Liver (tissue), 3 donors: Measurements from ENCODE around the gene RAB31.

Experiments
- FOXA2 ChIP-seq: IDR thresholded peaks from 2 replicates; pipeline ENCODE4 v1.6.1; 2016; ENCODE audit warnings: antibody characterized with exemption
- GABPA ChIP-seq, 2 donors: IDR thresholded peaks in 1 of 2; conservative IDR thresholded peaks in 1 of 2; 2 replicates each; pipeline ENCODE4 v1.6.1; 2016; ENCODE audit warnings: antibody characterized with exemption in 2 of 2, mild to moderate bottlenecking in 1 of 2, moderate library complexity in 1 of 2
- HNF4A ChIP-seq, 2 donors: conservative IDR thresholded peaks; 2 replicates each; pipeline ENCODE4 v1.6.1; 2016; ENCODE audit warnings: antibody characterized with exemption in 2 of 2, mild to moderate bottlenecking in 2 of 2
- HNF4G ChIP-seq: IDR thresholded peaks from 2 replicates; pipeline ENCODE4 v1.6.1; 2016; ENCODE audit warnings: antibody characterized with exemption
- JUND ChIP-seq, 2 donors: IDR thresholded peaks; 2 replicates each; pipeline ENCODE4 v1.6.1; 2016; ENCODE audit warnings: antibody characterized with exemption in 2 of 2
- NR2F2 ChIP-seq: IDR thresholded peaks from 2 replicates; pipeline ENCODE4 v1.6.1; 2016; ENCODE audit warnings: antibody characterized with exemption
- RAD21 ChIP-seq, 2 donors: IDR thresholded peaks; 2 replicates each; pipeline ENCODE4 v1.6.1; 2016; ENCODE audit warnings: antibody characterized with exemption in 2 of 2, mild to moderate bottlenecking in 2 of 2
- TAF1 ChIP-seq: conservative IDR thresholded peaks from 2 replicates; pipeline ENCODE4 v1.6.1; 2016; ENCODE audit warnings: antibody characterized with exemption, mild to moderate bottlenecking
- YY1 ChIP-seq: IDR thresholded peaks from 2 replicates; pipeline ENCODE4 v1.6.1; 2016; ENCODE audit warnings: antibody characterized with exemption, mild to moderate bottlenecking
- TF ChIP-seq, protein P1 (sequence below): fragments of 150-350 bp; IDR thresholded peaks from 2 replicates; pipeline ENCODE4 v1.5.1; 2017; ENCODE audit warnings: improper control_type of control experiment, low read depth, low read length; ENCODE audit not compliant: missing input control
- TF ChIP-seq, protein P2 (sequence below): IDR thresholded peaks from 2 replicates; pipeline ENCODE4 v1.6.1; 2016; ENCODE audit warnings: antibody characterized with exemption, mild to moderate bottlenecking
- TF ChIP-seq, protein P3 (sequence below): IDR thresholded peaks from 2 replicates; pipeline ENCODE4 v1.6.1; 2016; ENCODE audit warnings: antibody characterized with exemption
- TF ChIP-seq, protein P4 (sequence below): IDR thresholded peaks from 2 replicates; pipeline ENCODE4 v1.6.1; 2016; ENCODE audit warnings: antibody characterized with exemption
- TF ChIP-seq, protein P5 (sequence below): IDR thresholded peaks from 2 replicates; pipeline ENCODE4 v1.6.1; 2016; ENCODE audit warnings: antibody characterized with exemption
- donor health status: healthy.
- donor health status: healthy.

DNA sequence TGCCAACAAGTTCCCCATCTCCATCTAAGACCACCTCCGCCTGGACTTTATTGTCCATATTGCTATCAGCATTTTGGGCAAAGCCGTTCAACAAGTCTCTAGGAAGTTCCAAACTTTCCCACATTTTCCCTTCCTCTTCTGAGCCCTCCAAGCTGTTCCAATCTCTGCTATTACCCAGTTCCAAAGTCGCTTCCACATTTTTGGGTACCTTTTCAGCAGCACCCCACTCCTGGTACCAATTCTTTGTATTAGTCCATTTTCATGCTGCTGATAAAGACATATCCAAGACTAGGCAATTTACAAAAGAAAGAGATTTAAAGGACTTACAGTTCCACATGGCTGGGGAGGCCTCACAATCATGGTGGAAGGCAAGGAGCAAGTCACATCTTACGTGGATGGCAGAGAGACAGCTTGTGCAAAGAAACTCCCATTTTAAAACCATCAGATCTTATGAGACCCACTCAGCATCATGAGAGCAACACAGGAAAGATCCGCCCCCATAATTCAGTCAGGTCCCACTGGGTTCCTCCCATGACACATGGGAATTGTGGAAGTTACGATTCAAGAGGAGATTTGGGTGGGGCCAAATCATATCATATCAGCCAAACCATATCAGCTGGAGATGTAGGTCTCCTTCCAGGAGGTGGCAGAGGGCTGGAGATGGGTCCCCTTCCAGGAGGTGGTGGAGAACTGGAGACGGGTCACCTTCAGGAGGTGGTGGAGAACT lies 157.8 kb downstream of the RAB31 start:
- no peak for TF ChIP-seq HNF4G
- TF ChIP-seq, protein P1, sequence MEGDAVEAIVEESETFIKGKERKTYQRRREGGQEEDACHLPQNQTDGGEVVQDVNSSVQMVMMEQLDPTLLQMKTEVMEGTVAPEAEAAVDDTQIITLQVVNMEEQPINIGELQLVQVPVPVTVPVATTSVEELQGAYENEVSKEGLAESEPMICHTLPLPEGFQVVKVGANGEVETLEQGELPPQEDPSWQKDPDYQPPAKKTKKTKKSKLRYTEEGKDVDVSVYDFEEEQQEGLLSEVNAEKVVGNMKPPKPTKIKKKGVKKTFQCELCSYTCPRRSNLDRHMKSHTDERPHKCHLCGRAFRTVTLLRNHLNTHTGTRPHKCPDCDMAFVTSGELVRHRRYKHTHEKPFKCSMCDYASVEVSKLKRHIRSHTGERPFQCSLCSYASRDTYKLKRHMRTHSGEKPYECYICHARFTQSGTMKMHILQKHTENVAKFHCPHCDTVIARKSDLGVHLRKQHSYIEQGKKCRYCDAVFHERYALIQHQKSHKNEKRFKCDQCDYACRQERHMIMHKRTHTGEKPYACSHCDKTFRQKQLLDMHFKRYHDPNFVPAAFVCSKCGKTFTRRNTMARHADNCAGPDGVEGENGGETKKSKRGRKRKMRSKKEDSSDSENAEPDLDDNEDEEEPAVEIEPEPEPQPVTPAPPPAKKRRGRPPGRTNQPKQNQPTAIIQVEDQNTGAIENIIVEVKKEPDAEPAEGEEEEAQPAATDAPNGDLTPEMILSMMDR, result no peak
- TF ChIP-seq, protein P2, sequence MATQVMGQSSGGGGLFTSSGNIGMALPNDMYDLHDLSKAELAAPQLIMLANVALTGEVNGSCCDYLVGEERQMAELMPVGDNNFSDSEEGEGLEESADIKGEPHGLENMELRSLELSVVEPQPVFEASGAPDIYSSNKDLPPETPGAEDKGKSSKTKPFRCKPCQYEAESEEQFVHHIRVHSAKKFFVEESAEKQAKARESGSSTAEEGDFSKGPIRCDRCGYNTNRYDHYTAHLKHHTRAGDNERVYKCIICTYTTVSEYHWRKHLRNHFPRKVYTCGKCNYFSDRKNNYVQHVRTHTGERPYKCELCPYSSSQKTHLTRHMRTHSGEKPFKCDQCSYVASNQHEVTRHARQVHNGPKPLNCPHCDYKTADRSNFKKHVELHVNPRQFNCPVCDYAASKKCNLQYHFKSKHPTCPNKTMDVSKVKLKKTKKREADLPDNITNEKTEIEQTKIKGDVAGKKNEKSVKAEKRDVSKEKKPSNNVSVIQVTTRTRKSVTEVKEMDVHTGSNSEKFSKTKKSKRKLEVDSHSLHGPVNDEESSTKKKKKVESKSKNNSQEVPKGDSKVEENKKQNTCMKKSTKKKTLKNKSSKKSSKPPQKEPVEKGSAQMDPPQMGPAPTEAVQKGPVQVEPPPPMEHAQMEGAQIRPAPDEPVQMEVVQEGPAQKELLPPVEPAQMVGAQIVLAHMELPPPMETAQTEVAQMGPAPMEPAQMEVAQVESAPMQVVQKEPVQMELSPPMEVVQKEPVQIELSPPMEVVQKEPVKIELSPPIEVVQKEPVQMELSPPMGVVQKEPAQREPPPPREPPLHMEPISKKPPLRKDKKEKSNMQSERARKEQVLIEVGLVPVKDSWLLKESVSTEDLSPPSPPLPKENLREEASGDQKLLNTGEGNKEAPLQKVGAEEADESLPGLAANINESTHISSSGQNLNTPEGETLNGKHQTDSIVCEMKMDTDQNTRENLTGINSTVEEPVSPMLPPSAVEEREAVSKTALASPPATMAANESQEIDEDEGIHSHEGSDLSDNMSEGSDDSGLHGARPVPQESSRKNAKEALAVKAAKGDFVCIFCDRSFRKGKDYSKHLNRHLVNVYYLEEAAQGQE, result no peak
- no peak for TF ChIP-seq GABPA (IDR thresholded peaks at IDR 0.05 in 1 of 2, conservative IDR thresholded peaks at IDR 0.05 in 1 of 2)
- TF ChIP-seq NR2F2, result no peak
- no peak for TF ChIP-seq RAD21 (IDR thresholded peaks at IDR 0.05)
- TF ChIP-seq, protein P3, sequence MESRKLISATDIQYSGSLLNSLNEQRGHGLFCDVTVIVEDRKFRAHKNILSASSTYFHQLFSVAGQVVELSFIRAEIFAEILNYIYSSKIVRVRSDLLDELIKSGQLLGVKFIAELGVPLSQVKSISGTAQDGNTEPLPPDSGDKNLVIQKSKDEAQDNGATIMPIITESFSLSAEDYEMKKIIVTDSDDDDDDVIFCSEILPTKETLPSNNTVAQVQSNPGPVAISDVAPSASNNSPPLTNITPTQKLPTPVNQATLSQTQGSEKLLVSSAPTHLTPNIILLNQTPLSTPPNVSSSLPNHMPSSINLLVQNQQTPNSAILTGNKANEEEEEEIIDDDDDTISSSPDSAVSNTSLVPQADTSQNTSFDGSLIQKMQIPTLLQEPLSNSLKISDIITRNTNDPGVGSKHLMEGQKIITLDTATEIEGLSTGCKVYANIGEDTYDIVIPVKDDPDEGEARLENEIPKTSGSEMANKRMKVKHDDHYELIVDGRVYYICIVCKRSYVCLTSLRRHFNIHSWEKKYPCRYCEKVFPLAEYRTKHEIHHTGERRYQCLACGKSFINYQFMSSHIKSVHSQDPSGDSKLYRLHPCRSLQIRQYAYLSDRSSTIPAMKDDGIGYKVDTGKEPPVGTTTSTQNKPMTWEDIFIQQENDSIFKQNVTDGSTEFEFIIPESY, result no peak
- no peak for TF ChIP-seq YY1
- no peak for TF ChIP-seq FOXA2
- TF ChIP-seq TAF1, result no peak
- TF ChIP-seq, protein P4, sequence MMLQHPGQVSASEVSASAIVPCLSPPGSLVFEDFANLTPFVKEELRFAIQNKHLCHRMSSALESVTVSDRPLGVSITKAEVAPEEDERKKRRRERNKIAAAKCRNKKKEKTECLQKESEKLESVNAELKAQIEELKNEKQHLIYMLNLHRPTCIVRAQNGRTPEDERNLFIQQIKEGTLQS, result no peak
- TF ChIP-seq, protein P5, sequence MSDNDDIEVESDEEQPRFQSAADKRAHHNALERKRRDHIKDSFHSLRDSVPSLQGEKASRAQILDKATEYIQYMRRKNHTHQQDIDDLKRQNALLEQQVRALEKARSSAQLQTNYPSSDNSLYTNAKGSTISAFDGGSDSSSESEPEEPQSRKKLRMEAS, result no peak
- no peak for TF ChIP-seq JUND (IDR thresholded peaks at IDR 0.05)
- no peak for TF ChIP-seq HNF4A (conservative IDR thresholded peaks at IDR 0.05)
